Natural killer cell (primary cell): Measurements from ENCODE around the gene MAST4. TPM values are rescaled to one million over a fixed set of nuclear protein-coding genes. Genes with fewer than 3 reads are reported as not detected.

Source experiments
- ATAC-seq, 3 donors: fragments of 150-1000 bp in 2 of 3; fragments of 200-7000 bp in 1 of 3; cut with Tn5 transposase; 1 replicate in 1 of 3; 2 replicates in 2 of 3; pipeline ENCODE4 v1.10.0; 2021; ENCODE audit warnings: mild to moderate bottlenecking in 2 of 3, moderate library complexity in 2 of 3
- DNase-seq, 2 donors: peaks; one replicate each; pipeline versions ENCODE4 v3.0.0 to v3.0.0-alpha.2; 2013 to 2021; ENCODE audit warnings: mixed read lengths in 1 of 2
- H3K27ac ChIP-seq: one replicate; pipeline ENCODE4 v1.5.1; 2013; ENCODE audit warnings: mild to moderate bottlenecking, low read length
- H3K27me3 ChIP-seq: one replicate; pipeline ENCODE4 v1.6.1; 2013; ENCODE audit warnings: low read length; ENCODE audit not compliant: control insufficient read depth, insufficient read depth
- H3K36me3 ChIP-seq: one replicate; pipeline ENCODE4 v1.6.1; 2013; ENCODE audit warnings: low read length; ENCODE audit not compliant: control insufficient read depth, insufficient read depth
- H3K4me1 ChIP-seq: one replicate; pipeline ENCODE4 v1.6.1; 2013; ENCODE audit warnings: low read length; ENCODE audit not compliant: control insufficient read depth, insufficient read depth
- H3K4me3 ChIP-seq: one replicate; pipeline ENCODE4 v1.5.1; 2013; ENCODE audit warnings: low read length
- H3K9me3 ChIP-seq: one replicate; pipeline ENCODE4 v1.6.1; 2013; ENCODE audit warnings: low read length; ENCODE audit not compliant: control insufficient read depth, insufficient read depth
- H3K27ac Mint-ChIP-seq, 2 donors: one replicate each; pipeline ENCODE4 v1.8.0; 2022; ENCODE audit warnings: mild to moderate bottlenecking in 2 of 2, mixed read lengths in 2 of 2, moderate library complexity in 1 of 2
- H3K27me3 Mint-ChIP-seq, 2 donors: one replicate each; pipeline ENCODE4 v1.8.0; 2022; ENCODE audit warnings: low read depth in 2 of 2, mixed read lengths in 2 of 2
- H3K36me3 Mint-ChIP-seq: one replicate; pipeline ENCODE4 v1.8.0; 2022; ENCODE audit warnings: mixed read lengths
- H3K4me1 Mint-ChIP-seq, 2 donors: one replicate each; pipeline ENCODE4 v1.8.0; 2022; ENCODE audit warnings: mixed read lengths in 2 of 2
- H3K4me3 Mint-ChIP-seq: one replicate; pipeline ENCODE4 v1.8.0; 2022; ENCODE audit warnings: mild to moderate bottlenecking, moderate library complexity, mixed read lengths
- H3K9me3 Mint-ChIP-seq, 2 donors: one replicate each; pipeline ENCODE4 v1.8.0; 2022; ENCODE audit warnings: mixed read lengths in 2 of 2
- CTCF ChIP-seq: fragments of 200-600 bp; IDR thresholded peaks from one replicate; pipeline ENCODE4 v1.8.0; 2022; ENCODE audit warnings: antibody characterized with exemption
- WGBS: methylation state at CpG from one replicate; pipeline ENCODE4 v1.1.7; 2013; ENCODE audit warnings: missing lambda C conversion rate; ENCODE audit not compliant: insufficient coverage; 5-methylcytosine and 5-hydroxymethylcytosine counted together
- intact Hi-C: fragments of 100-400 bp; cut with micrococcal nuclease; formaldehyde crosslinking; loops from one replicate; pipeline ENCODE4 v1.14.2; 2022
- total RNA-seq, 4 donors: library from RNA; stranded (reverse); fragments of 120-200 nt in 1 of 4; gene quantifications; one replicate each; pipeline versions ENCODE4 v1.2.3 to v1.2.4, GENCODE V29; 2013 to 2022

Gene MAST4
- total RNA-seq, 3 donors from 2014 or later (not counting 1 experiment from before 2014, with no cell fraction given) = 6.5 to 14.1 (median 12.7) TPM

DNA sequence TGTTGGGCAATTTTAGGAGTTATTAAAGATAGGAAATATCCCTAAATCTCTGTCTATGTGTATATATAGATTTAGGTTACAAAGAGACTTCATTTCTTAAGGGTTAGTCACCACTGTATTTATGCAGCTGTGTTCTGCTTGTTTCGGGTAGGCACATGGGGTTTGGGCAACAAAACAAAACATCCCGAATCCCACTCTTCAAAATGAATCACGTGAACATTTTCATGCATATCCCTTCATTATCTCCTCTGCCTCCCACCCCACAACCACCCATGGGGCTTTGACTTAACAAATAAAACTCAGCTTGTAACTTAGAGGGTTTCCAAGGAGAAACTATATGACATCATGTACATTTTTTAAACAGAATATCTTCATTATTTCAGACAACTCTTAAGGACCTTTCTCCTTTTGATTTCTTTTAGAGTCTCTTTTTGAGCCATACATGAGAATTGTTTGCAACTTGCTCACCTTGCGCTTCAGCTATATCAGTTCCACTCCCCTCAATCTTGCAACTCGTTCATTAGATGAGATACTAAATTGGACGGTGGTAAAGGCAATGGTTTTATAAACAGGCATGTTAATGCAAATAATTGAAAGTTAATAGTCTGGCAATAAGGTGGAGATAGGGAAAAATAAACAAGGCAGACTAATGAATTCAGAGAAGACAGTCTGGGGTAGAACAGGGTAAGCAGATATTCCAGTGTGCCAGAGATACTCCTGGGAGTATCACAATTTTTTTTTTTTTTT is 463.7 kb downstream of the MAST4 start:
- Mint-ChIP-seq H3K27me3 (no peaks in the 10 kb centered on the region), H3K27ac (no peak overlapping the region), H3K4me3 (no peak overlapping the region), H3K9me3 (no peaks in the 10 kb centered on the region), H3K4me1 (peaks cover 0 to under 1% of the 10 kb centered on the region in 2 donors), H3K36me3 (no peaks in the 10 kb centered on the region)
- no peak for ATAC-seq
- Histone ChIP-seq H3K27ac (no peak overlapping the region), H3K27me3 (no peaks in the 10 kb centered on the region), H3K4me3 (no peak overlapping the region), H3K36me3 (no peaks in the 10 kb centered on the region), H3K9me3 (no peaks in the 10 kb centered on the region), H3K4me1 (no peaks in the 10 kb centered on the region)
- intact Hi-C loops = no loop called here
- 90% methylated on average over 6 of the region's 6 CpGs for WGBS
- no peak for DNase-seq
- TF ChIP-seq CTCF = no peak

GRCh38 chr5:67061511-67061910 is 465.3 kb downstream of the MAST4 start:
- Histone ChIP-seq H3K9me3 (no peaks in the 10 kb centered on the region), H3K4me3 (no peak overlapping the region), H3K36me3 (no peaks in the 10 kb centered on the region), H3K27ac (no peak overlapping the region), H3K27me3 (no peaks in the 10 kb centered on the region), H3K4me1 (no peaks in the 10 kb centered on the region)
- intact Hi-C loops = no loop called here
- WGBS = no CpG with 5 or more reads among the region's 1 CpG
- Mint-ChIP-seq H3K4me3 (no peak overlapping the region), H3K4me1 (peaks cover 0 to 10% of the 10 kb centered on the region in 2 donors), H3K9me3 (no peaks in the 10 kb centered on the region), H3K36me3 (no peaks in the 10 kb centered on the region), H3K27ac (no peak overlapping the region), H3K27me3 (no peaks in the 10 kb centered on the region)
- ATAC-seq = no peak
- TF ChIP-seq CTCF = no peak
- no peak for DNase-seq

DNA sequence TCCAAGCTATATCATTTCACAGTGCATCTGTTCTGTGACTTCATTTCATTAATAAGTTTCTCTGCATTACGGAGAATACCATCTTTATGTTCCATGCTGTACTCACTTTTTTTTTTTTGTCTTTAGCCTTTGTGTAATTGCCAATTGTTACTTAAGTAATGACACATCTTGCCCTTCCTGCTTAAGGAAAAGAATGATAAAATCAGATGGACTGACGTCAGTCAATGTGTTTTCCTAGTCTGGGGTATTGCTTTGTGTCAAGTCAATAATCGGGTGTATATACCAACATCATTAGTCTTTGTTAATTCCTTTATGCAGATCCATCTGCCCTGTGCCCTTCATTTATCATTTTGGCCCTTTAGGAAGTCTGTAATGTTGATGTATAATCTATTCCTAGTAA is 466.9 kb downstream of the MAST4 start:
- Histone ChIP-seq H3K4me3 (no peak overlapping the region), H3K27me3 (no peaks in the 10 kb centered on the region), H3K36me3 (no peaks in the 10 kb centered on the region), H3K9me3 (no peaks in the 10 kb centered on the region), H3K27ac (no peak overlapping the region), H3K4me1 (no peaks in the 10 kb centered on the region)
- no peak overlapping the region for H3K4me3 Mint-ChIP-seq
- intact Hi-C loops = no loop called here
- no peaks in the 10 kb centered on the region for H3K9me3 Mint-ChIP-seq
- peaks cover 0 to 10% of the 10 kb centered on the region in 2 donors for H3K4me1 Mint-ChIP-seq
- ATAC-seq = no peak
- DNase-seq = no peak
- TF ChIP-seq CTCF = no peak
- no peaks in the 10 kb centered on the region for H3K27me3 Mint-ChIP-seq
- 95% methylated on average over 2 of the region's 3 CpGs for WGBS
- no peaks in the 10 kb centered on the region for H3K36me3 Mint-ChIP-seq
- no peak overlapping the region for H3K27ac Mint-ChIP-seq

DNA sequence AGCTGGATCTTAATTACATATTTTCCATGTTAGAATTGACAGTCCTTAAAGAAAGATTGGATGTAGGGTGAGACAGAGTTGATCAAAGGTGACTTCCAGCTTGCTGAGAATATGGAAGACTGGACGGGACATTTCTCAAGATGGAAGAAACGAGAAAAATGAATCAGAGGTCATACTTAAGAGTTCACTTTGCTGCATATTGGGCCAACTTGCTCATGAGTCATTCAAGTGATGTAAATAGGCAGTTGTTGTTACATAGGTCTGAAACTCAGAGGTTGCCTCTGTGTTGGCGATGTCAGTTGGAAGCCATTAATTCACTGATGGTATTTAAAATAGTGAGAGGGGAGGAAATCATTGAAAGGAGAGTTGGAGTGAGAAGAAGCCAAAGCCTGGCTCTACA is 467.6 kb downstream of the MAST4 start:
- 98% methylated on average over 3 of the region's 3 CpGs for WGBS
- no peaks in the 10 kb centered on the region for H3K4me1 ChIP-seq
- ATAC-seq = no peak
- Mint-ChIP-seq H3K27me3 (no peaks in the 10 kb centered on the region), H3K36me3 (no peaks in the 10 kb centered on the region), H3K4me3 (no peak overlapping the region), H3K4me1 (peaks cover 0 to 10% of the 10 kb centered on the region in 2 donors), H3K9me3 (no peaks in the 10 kb centered on the region), H3K27ac (no peak overlapping the region)
- intact Hi-C loops = no loop called here
- TF ChIP-seq CTCF = no peak
- H3K9me3 ChIP-seq = no peaks in the 10 kb centered on the region
- H3K36me3 ChIP-seq = no peaks in the 10 kb centered on the region
- DNase-seq = no peak
- no peaks in the 10 kb centered on the region for H3K27me3 ChIP-seq
- no peak overlapping the region for H3K27ac ChIP-seq
- H3K4me3 ChIP-seq = no peak overlapping the region
